HG02759 (cell line): ENCODE data around the gene C9orf152.
"Not testable (repeated sequence)": the region's sequence is repeated elsewhere in the genome, so short reads cannot be mapped to it uniquely, and the experiment has no call there.

Experiments
- ATAC-seq: cut with Tn5 transposase; IDR thresholded peaks from one replicate; pipeline ENCODE4 v1.9.1; 2021; ENCODE audit warnings: mild to moderate bottlenecking, moderate library complexity; ENCODE audit not compliant: unreplicated experiment

C9orf152 gene, protein sequence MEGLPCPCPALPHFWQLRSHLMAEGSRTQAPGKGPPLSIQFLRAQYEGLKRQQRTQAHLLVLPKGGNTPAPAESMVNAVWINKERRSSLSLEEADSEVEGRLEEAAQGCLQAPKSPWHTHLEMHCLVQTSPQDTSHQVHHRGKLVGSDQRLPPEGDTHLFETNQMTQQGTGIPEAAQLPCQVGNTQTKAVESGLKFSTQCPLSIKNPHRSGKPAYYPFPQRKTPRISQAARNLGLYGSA

DNA sequence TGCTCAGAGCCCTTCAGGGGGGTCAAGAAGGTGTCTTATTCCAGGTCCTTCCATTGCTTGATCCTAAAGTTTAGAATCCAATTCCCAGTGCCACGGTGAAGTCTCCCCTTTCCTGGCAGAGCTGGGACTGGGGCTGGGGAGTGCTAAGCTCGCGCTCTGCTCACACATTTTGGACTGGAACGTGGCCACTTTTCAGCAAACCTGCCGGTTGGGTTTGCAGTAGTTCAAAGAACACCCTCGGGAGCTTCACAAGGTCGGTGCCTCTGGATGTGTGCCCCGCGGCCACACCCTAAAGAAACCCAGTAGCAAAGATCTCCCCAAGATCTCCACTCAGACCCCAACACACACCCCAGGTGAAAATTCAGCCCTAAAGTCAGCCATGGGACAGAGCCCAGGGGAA is at the start of gene C9orf152:
Gene C9orf152, minus strand, starts transcription at position 129 of the 400 bp plus-strand sequence. CDS start 580 bp downstream, outside the sequence.
- ATAC-seq, result no peak

DNA sequence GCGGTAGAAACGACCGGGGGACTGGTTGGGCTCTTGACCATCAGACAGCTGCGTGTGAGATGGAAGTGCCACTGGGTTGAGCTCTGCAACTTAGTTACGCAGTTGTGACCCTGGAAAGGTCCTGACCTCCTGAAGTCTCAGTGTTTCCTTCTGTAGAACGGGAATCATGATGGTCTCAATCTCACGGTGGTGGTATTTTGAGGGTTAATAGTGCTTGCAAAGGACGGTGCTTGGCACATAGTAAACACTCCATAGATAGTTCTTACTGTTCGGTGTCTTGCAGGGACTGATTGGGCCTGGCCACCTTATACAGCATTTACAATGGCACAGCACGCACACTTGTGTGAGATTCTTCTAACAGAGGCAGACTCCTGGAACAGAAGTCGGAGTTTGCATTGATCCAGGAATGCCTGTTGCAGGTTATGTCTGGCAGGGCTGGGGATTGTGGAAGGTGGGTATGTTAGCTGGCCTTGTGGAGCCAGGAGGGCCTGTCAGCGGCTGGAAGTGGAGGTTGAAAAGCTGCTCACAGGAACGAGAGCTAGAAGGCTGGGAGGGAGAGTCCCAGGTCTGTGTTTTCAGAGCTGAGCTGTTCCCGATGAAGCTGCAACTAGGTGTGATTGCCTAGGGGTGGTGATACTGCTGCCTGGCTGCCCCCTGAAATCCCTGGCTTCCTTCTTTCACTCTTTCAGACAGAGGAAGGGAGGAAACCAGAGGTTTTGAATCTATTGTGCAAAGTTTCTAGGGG is 49.3 kb upstream of the C9orf152 start:
- peak; percentile 1 for ATAC-seq

DNA sequence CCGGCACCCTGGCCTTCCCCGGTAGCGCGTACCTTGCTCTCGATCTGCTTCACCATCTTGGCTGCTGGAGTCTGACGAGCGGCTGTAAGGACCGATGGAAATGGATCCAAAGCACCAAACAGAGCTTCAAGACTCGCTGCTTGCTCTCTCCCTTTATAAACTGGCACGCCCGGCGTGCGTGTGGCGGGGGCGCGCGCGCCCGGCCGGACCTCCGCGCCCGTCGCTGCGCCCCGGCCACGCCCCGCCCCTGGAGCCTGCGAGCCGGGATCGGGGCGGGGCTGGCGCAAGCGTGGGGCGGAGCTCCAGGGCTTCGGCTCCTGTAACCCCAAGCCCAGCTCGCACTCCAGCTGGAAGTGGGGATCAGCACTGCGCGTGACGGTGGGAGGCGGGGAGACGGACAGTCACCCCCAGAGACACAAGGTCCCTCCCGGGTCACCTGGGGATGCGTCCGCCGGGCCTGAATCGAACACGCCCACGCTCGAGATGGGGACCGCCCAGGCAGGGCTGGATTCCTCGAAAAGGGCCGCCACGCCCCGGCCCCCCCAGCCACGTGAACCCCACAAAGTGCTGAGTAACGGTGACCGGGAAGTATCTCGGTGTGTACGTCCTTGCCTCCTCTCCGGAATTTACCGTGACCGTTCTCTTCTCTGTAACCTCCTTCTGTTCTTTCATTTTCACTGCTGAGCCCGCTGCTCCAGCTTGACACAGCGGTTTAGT is 48.6 kb upstream of the C9orf152 start, which contains the start of gene TXN:
Gene TXN, minus strand, starts transcription at position 128 of the 717 bp plus-strand sequence. Its CDS starts 72 bp downstream, at position 56.
- ATAC-seq, result peak; percentile 76

DNA sequence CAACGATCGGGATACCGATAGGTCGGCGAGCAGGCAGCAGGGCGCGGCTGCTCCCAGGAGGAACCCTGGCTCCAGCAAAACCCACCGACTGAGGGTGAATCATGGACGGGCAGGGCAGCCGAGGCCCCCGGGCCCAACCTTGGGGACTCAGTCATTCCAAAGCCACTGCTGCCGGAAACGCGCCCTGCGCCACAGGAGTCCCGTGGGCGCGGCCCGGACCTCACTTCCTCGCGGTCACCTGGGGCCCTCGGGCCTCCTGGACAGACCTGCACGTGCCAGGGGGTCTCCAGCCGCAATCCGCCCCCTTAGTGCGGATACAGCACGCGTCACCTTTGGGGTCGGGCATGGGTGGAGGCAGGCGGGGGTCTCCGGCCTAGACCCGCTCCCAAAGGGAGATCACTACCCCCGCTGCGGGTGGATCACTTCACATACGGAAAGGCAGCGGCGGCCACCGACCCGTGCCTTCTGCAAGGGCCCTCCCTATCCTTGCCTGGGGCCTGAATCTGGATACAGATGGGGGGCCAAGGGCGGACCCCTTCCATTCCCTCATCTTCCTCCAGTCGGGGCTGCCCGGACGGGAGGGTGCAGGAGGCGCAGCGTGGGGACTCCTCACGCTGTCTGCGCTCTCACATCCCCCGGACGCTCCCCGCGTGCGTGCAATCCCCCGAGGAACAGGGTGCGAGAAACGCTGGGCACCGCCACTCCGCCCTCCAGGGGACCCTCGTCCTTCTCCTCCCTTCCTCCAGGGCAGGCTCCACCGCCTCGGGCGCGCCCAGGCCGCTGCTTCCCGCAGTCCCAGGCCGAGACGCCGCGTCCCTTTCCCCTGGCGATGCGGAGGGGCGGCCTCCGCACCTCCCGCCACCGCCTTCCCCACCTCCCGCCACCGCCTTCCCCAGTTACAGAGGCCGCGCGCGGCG is 47.8 kb upstream of the C9orf152 start:
- peak; percentile 28 for ATAC-seq

DNA sequence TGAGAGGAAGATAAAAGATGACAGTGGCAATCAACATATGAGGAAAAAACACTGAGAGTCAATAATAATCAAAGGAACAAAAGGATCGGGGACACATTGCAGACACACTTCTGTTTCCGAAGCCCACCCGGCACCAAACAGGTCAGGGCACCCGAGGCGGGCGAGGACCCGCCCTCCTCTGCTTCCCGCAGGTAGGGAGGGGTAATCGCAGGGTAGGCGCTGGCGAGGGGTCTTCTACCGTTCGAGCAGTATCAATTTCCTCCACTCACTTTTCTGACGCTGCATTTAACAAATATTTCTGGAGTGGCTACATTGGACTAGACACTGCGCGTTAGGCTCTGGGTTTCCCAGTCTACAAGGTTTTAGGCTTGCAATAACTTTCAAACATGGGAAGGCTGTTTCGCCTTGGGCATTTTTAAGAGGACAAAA is 47.1 kb upstream of the C9orf152 start:
- ATAC-seq, result no peak

DNA sequence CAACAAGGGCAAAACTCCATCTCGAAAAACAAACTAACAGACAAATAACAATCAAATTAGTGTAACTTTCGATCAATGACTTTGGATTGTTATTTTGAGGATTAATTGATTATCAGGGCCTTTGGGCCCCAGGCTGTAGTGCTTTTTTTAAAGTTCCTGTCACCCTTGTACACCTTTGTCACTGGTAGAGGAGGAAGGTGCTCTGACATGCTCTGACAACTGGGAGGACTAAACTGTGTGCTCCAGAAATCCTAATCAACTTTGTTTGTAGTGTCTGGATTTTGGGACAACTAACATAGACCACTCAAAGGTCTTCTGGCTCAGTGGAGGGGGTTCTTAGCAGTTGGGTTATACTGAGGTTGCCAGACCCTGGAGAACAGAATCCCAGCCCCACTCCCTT is 46.5 kb upstream of the C9orf152 start:
- no peak for ATAC-seq

DNA sequence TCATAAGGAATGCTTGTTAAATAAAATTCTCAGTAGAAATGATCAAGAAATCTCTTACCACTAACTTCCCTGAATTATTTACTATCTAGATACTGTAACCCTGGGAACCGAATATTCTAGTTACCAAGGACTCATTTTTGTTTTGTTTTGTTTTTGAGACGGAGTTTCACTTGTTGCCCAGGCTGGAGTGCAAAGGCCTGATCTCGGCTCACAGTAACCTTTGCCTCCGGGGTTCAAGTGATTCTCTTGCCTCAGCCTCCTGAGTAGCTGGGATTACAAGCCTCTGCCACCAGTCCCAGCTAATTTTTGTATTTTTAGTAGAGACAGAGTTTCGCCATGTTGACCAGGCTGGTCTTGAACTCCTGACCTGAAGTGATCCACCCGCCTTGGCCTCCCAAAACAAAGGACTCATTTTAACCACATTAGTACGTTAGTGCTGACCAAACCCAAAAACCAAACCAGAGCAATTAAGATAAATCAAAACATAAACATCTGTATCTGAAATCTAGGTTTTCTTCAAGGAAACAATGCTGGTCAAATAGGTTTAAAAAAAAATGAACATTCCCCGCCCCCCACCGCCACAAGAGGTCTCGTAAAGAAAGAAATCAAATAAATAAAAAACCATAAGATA is 44.7 kb upstream of the C9orf152 start:
- no peak for ATAC-seq

DNA sequence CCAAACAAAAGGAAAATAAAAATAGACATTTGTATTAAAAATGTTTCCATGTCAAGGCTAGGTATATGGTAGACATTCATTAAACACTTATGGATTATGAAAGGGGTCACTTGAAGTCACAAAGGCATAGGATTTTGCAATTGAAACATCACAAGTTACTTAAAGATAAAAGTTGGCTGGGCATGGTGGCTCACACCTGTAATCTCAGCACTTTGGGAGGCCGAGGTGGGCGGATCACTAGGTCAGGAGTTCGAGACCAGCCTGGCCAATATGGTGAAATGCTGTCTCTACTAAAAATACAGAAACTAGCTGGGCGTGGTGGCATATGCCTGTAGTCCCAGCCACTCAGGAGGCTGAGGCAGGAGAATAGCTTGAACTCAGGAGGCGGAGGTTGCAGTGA is 43.8 kb upstream of the C9orf152 start:
- ATAC-seq, result not testable (repeated sequence)

DNA sequence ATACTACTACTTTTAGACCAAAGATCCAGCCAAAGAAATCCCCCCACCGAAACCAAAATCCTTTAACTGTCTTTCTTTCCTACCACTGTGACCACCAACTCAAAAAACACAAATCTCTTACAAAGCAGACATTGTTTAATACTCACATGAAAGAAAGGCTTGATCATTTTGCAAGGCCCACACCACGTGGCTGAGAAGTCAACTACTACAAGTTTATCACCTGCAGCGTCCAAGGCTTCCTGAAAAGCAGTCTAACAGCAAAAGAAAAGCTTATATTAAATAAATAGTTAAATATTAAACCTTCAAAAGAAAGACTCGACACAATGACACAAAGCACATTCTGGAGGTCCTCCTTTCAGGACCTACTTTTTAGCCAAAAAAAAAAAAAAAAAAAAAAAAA is 43.3 kb upstream of the C9orf152 start:
- ATAC-seq, result no peak

DNA sequence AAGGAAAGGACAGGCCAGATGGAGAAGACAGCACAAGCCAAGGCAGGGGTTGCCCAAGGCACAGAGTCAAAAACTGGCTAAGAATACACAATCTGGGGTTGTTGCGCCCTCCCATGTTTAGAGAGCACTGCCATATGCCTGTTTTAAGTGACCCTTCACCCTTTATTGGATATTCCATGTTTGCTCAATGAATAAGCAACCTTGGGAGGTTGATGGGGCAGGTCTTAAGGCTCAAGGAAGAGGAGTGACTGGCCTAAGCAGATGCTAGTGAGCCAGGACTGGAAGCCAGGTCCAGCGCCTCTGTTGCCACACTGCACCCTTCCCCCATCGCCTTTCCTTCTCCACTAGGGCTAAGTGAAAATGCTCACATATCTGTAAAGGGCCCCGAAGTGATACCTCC is 41.6 kb upstream of the C9orf152 start:
- ATAC-seq, result no peak

DNA sequence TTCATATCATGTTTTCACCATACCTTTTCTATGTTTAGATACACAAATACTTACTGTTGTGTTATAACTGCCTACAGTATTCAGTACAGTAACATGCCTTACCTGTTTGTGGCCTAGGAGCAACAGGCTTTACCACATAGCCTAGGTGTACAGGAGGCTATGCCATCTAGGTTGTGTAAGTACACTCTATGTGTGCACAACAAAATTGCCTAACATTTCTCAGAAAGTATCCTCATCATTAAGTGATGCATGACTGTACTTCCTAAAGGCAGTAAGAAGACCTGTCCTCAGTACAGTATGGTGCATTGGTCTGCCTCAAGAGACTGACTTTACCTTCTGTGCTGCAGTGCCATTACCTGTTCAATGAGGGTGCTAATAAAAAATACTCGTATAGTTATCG is 40.4 kb upstream of the C9orf152 start:
- no peak for ATAC-seq

DNA sequence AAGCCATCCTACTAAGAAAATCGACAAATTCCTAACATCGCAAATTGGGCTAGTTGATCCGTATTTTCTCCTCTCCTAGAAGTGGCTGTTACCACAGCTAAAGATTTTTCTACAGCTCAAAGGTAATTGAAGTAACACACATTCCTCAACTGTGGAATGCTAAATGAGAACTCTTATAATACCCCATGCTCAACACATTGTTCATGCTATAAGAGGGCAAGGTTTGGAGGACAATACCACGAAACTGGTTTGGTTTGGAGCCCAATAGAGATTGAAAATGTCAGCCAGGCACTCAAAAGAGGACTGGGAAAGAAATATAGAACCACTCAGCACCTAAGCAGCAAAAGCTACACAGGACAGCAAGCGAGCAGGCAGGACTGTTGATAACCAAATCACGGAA is 38.3 kb upstream of the C9orf152 start:
- no peak for ATAC-seq

DNA sequence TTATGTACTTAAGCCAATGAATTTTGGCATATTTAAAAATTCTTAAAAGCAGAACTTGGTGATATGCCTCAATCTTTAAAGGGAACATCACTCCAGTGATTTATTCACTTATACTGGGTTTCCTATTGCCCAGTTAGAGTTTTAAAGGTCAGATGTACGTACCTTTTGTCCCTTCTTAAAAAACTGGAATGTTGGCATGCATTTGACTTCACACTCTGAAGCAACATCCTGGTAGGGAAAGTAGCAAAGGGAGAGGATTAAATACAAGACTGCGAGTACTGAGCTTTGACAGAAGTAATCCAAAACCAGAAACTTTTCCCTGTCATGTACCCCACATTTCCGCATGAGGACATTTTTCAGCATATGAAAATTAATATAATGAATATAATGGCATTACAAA is 36.7 kb upstream of the C9orf152 start:
- ATAC-seq, result no peak

DNA sequence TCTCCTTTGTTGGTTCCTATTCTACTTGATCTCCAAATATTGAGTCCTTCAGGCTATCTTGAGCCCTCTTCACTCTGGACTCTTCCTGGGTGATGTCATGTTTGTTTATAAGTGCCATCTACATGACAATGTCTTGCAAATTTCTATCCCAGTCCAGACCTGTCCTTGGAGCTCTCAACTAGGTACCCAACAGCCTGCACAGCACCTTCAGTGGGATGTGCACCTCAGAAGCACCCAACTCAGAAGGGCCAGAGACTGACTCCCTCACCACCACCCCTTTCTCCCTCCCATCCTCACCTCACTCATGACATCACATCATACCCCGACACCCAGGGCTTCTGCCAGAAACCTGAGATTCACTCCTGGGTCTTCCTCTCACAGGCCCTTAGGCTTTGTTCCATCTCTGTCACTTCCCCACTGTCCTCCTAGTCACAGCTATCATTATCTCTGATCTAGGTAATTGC is 33.9 kb upstream of the C9orf152 start:
- ATAC-seq, result no peak

DNA sequence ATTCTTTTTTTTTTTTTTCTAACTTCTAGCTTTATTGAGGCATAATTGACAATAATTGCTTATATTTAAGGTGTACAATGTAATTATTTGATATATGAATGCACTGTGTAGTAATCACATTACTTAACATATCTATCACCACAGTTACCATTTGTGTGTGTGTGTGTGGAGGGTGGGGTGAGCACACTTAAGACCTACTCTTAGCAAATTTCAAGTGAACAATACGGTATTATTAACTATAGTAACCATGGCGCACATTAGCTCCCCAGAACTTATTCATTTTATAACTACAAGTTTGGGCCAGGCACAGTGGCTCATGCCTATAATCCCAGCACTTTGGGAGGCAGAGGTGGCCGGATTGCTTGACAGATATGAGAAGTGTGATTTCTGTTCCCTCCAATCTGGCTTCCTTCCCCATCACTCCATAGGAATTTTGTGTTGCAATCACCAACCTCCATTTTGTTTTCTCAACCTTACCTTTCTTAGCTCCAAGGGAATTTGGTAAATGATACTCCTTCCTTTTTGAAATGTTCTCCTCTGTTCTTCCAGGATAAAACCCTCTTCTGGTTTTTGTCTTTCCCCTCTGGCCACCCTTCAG is 33.4 kb upstream of the C9orf152 start:
- no peak for ATAC-seq

DNA sequence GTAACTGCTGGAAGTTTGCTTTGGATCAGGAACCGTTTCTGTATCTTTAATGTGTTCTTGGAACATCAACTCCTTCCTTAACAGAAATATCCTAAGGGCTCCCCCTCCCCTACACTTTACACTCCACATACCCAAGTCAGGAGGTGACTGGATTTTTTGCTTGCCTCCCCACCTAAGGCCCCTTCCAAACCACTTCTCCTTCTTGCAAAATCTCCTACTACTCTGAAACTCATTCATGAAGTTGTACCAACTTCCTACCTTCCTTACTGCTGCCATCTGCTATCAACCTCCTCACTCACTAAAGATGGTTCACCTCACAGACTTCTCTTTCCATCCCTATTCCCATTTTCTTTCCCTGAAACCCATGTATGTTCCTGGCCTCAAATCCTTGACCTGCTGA is 32.2 kb upstream of the C9orf152 start:
- no peak for ATAC-seq

DNA sequence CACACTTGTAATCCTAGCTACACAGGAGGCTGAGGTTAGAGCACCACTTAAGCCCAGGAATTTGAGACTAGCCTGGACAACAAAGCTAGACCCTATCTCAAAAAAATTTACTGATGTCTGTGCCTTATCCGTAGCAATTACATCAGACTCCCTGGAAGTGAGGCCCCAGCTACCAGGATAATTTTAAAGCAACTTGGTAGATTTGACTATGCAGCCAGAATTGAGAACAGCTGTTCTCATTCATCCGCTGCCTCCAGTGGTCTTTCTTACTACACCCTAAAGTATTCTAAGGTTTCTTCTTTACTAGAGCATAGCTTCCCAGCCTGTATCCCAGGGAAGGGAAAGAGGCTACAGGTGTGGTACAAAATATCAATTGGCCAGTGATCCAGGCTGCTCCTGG is 20.4 kb upstream of the C9orf152 start:
- no peak for ATAC-seq

DNA sequence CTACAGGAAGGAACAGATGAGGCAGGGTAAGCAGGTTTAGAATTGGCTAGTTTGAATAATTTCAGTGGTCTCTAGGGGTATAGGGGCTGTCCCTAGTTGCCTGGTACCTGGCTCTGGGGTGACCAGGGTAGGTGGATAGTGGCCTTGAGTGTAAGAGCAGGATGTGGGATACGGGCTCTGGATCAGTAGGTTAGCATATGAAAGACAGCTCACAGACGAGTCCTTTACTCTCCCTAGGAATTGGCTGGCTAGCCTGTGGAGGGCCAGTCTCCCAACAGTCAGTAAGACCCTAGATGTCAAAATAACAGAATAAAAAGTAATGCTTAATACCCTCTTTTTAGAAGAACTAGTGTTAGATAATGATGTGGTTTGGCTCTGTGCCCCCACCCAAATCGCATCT is 16.6 kb upstream of the C9orf152 start:
- no peak for ATAC-seq

DNA sequence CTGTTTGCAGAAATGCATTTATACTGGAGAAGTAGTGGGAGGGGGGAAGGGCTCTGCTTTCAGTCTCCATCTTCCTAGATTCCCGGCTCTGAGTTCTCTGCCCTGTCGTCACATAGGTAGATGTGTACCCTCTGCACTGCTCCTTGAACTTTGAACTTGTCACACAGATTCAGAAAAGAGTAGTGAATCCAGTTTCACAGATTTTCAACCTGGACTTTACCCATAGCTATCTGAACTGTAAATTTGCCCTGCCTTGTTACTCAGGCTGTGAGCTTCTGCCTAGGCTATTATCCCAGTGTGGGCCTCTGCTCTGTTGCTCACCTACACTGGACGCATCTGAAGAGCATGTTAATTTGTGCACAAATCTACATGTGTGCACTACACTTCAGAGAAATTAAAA is 12.8 kb upstream of the C9orf152 start:
- no peak for ATAC-seq

DNA sequence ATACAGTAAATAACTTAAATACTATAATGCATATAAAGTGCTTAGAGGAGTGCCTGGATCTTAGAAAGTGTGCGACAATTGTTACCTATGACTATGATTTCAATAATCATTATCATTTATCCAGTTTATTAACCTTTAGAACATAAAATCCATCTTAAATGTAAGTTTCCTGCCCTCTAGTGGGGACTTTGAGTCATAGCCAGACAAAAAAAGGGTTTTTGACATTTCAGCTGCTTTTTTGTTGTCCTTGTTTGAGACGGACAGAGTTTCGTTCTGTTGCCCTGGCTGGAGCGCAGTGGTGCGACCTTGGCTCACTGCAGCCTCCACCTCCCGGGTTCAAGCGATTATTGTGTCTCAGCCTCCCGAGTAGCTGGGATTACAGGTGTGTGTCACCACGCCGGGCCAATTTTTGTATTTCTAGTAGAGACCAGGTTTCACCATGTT is 9.7 kb upstream of the C9orf152 start:
- no peak for ATAC-seq
